Gastroesophageal sphincter (tissue), 3 donors: ENCODE data around the gene OR2S2.

ENCODE experiments used
- POLR2AphosphoS5 ChIP-seq: sonication (generic); formaldehyde crosslinking; IDR thresholded peaks from one replicate; pipeline ENCODE4 v1.6.1; 2017; ENCODE audit warnings: antibody characterized with exemption
- TF ChIP-seq, protein P1 (sequence below), 4 experiments: fragments of 200-600 bp in 2 of 4; fragments of 450-650 bp in 2 of 4; sonication (generic) in 1 of 4; IDR thresholded peaks; one replicate each; pipeline ENCODE4 v1.5.1; 2017 to 2019; ENCODE audit warnings: antibody characterized with exemption in 4 of 4, mild to moderate bottlenecking in 2 of 4, moderate library complexity in 2 of 4

DNA sequence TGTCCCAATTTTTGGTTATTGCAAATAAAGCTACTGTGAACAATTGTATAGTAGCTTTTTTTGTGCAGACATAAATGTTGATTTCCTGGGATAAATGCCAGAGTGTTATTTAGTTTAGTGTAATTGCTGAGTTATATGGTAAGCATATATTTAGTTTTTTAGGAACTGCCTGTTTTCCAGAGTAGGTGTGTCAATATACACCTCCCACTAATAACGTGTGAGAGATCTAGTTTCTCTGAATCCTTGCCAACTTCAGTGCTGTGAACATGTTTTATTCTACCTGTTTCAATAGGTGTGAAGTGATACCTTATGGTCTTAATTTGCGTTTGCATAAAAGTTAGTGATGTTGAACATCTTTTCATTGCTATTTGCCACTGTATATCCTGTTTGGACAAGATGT is 9.1 kb upstream of the OR2S2 start:
- TF ChIP-seq, protein P1, sequence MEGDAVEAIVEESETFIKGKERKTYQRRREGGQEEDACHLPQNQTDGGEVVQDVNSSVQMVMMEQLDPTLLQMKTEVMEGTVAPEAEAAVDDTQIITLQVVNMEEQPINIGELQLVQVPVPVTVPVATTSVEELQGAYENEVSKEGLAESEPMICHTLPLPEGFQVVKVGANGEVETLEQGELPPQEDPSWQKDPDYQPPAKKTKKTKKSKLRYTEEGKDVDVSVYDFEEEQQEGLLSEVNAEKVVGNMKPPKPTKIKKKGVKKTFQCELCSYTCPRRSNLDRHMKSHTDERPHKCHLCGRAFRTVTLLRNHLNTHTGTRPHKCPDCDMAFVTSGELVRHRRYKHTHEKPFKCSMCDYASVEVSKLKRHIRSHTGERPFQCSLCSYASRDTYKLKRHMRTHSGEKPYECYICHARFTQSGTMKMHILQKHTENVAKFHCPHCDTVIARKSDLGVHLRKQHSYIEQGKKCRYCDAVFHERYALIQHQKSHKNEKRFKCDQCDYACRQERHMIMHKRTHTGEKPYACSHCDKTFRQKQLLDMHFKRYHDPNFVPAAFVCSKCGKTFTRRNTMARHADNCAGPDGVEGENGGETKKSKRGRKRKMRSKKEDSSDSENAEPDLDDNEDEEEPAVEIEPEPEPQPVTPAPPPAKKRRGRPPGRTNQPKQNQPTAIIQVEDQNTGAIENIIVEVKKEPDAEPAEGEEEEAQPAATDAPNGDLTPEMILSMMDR (IDR thresholded peaks at IDR 0.05), result no peak
- no peak for TF ChIP-seq POLR2AphosphoS5
